ENCODE measurements around the gene UNC45B.

UNC45B gene

DNA sequence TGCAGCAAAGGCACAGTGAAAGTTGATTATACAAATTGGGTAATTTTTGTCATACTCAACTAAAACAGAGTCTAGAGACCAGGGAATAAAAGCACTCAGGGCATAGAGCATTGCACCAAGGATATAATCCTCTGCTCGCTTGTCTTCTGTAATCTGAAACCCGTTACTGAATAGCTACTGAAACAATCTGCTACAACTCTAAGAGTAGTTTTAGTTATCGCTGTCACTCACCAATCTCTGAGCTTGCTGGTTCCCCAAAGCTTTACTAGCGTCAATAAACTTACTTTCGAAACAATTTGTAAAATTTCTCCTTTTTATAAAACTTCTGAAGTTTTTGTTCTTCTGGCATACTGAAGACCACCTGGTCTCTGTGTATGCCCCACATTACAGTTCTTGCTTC, 69.5 kb downstream of the UNC45B start:
- H3K4me3 ChIP-seq (IDR thresholded peaks at IDR 0.05; ENCODE audit: insufficient read depth, low read depth, low read length): no peak overlapping the region
- no peak overlapping the region for H3K27ac ChIP-seq
- no peaks in the 10 kb centered on the region for H3K27me3 ChIP-seq (ENCODE audit: insufficient read depth, low read depth)

DNA sequence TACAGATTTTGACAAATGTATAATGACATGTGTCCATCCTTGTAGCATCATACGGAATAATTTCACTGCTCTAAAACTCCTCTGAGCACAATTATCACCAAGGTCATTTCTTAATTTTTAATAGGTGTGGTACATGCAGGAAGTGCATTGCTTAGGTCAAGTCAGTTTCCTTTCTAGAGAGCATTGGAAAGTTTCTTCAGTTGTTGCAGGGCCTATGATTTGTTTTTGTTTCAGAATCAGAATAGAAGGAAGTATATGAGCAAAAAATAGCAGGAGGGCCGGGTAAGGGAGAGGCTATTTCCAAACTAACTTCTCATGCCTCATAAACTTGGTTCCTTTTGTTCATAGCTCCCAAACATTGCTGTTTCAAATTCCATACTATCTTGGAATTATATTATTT, 71.3 kb downstream of the UNC45B start:
- H3K4me3 ChIP-seq (IDR thresholded peaks at IDR 0.05; ENCODE audit: insufficient read depth, low read depth, low read length): no peak overlapping the region
- H3K27ac ChIP-seq: no peak overlapping the region
- no peak overlapping the region for H2AFZ ChIP-seq (ENCODE audit: low read depth)
- no peaks in the 10 kb centered on the region for H3K27me3 ChIP-seq (ENCODE audit: insufficient read depth, low read depth)
- no peaks in the 10 kb centered on the region for H3K36me3 ChIP-seq (ENCODE audit: insufficient read depth)
- H3K79me2 ChIP-seq (ENCODE audit: insufficient read depth, low read depth): no peaks in the 10 kb centered on the region
- no peak overlapping the region for H3K9ac ChIP-seq
- no peaks in the 10 kb centered on the region for H4K20me1 ChIP-seq (ENCODE audit: insufficient read depth)
- TF ChIP-seq, protein P1, sequence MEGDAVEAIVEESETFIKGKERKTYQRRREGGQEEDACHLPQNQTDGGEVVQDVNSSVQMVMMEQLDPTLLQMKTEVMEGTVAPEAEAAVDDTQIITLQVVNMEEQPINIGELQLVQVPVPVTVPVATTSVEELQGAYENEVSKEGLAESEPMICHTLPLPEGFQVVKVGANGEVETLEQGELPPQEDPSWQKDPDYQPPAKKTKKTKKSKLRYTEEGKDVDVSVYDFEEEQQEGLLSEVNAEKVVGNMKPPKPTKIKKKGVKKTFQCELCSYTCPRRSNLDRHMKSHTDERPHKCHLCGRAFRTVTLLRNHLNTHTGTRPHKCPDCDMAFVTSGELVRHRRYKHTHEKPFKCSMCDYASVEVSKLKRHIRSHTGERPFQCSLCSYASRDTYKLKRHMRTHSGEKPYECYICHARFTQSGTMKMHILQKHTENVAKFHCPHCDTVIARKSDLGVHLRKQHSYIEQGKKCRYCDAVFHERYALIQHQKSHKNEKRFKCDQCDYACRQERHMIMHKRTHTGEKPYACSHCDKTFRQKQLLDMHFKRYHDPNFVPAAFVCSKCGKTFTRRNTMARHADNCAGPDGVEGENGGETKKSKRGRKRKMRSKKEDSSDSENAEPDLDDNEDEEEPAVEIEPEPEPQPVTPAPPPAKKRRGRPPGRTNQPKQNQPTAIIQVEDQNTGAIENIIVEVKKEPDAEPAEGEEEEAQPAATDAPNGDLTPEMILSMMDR (conservative IDR thresholded peaks at IDR 0.05; ENCODE audit: low read depth, low read length): no peak
- H3K4me2 ChIP-seq: no peak overlapping the region
- no peaks in the 10 kb centered on the region for H3K4me1 ChIP-seq (ENCODE audit: low read depth, poor library complexity, severe bottlenecking)

More for the DNA sequence above, 69.5 kb downstream of the UNC45B start:
- H3K36me3 ChIP-seq (ENCODE audit: insufficient read depth): no peaks in the 10 kb centered on the region
- H4K20me1 ChIP-seq (ENCODE audit: insufficient read depth): no peaks in the 10 kb centered on the region
- no peak overlapping the region for H3K4me2 ChIP-seq
- no peaks in the 10 kb centered on the region for H3K79me2 ChIP-seq (ENCODE audit: insufficient read depth, low read depth)
- H2AFZ ChIP-seq (ENCODE audit: low read depth): no peak overlapping the region
- TF ChIP-seq, protein P1 (conservative IDR thresholded peaks at IDR 0.05; ENCODE audit: low read depth, low read length): no peak
- no peak overlapping the region for H3K9ac ChIP-seq
- H3K4me1 ChIP-seq (ENCODE audit: low read depth, poor library complexity, severe bottlenecking): no peaks in the 10 kb centered on the region

DNA sequence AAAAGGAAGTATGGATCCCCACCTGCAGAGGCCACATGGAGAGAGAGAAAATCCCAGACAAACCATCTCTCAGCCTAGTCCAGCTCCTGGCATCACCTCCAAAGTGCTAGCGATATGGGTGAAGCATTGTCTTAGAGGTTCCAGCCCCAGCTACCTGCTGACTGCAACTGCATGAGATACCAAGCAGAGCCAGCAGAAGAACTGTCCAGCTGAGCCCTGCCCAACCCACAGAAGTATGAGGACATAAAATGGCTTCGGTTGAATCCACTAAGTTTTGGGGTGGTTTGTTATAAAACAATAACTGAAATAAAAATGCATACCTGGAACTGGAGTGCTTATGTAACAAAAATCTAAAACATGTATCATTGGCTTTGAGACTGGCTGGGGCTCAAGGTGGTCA, 74.8 kb downstream of the UNC45B start:
- Histone ChIP-seq H3K4me2 (no peak overlapping the region), H3K9ac (no peak overlapping the region), H3K4me1 (ENCODE audit: low read depth, poor library complexity, severe bottlenecking) (no peaks in the 10 kb centered on the region), H3K4me3 (IDR thresholded peaks at IDR 0.05; ENCODE audit: insufficient read depth, low read depth, low read length) (no peak overlapping the region), H2AFZ (ENCODE audit: low read depth) (no peak overlapping the region), H3K79me2 (ENCODE audit: insufficient read depth, low read depth) (no peaks in the 10 kb centered on the region), H3K36me3 (ENCODE audit: insufficient read depth) (no peaks in the 10 kb centered on the region), H3K27ac (no peak overlapping the region), H3K27me3 (ENCODE audit: insufficient read depth, low read depth) (no peaks in the 10 kb centered on the region), H4K20me1 (ENCODE audit: insufficient read depth) (no peaks in the 10 kb centered on the region)
- TF ChIP-seq, protein P1 (conservative IDR thresholded peaks at IDR 0.05; ENCODE audit: low read depth, low read length): no peak

DNA sequence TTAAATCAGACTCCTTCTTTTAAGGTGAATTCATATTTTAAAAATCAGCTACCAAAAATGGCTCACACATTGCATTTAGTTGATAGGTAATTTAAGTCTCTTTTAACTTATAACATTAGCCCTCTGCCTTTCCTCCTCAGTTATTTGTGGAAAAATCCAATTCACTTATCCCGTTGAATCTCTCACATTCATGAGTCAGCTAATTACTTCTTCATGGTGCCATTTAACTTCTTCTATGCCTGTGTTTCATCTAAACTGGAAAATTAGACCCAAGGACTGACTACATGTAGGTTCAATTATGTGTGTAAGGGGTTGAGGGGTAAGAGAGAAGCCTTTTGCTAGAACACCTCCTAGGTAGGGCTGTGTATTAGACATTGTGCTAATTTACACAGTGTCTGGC, 76.8 kb downstream of the UNC45B start:
- Histone ChIP-seq H3K36me3 (ENCODE audit: insufficient read depth) (no peaks in the 10 kb centered on the region), H3K4me1 (ENCODE audit: low read depth, poor library complexity, severe bottlenecking) (no peaks in the 10 kb centered on the region), H3K27ac (no peak overlapping the region), H3K4me3 (IDR thresholded peaks at IDR 0.05; ENCODE audit: insufficient read depth, low read depth, low read length) (no peak overlapping the region), H2AFZ (ENCODE audit: low read depth) (no peak overlapping the region), H3K27me3 (ENCODE audit: insufficient read depth, low read depth) (no peaks in the 10 kb centered on the region), H4K20me1 (ENCODE audit: insufficient read depth) (no peaks in the 10 kb centered on the region), H3K79me2 (ENCODE audit: insufficient read depth, low read depth) (no peaks in the 10 kb centered on the region), H3K4me2 (no peak overlapping the region), H3K9ac (no peak overlapping the region)
- TF ChIP-seq, protein P1 (conservative IDR thresholded peaks at IDR 0.05; ENCODE audit: low read depth, low read length): no peak
